Lung (tissue), 12 donors: Measurements from ENCODE around the gene SLC25A17. TPM values are rescaled to one million over a fixed set of nuclear protein-coding genes. Genes with fewer than 3 reads are reported as not detected.

Experiments
- ATAC-seq: fragments of 200-7000 bp; cut with Tn5 transposase; one replicate; pipeline ENCODE4 v1.9.1; 2020; ENCODE audit warnings: moderate number of reproducible peaks; ENCODE audit not compliant: insufficient read depth, low FRiP score
- DNase-seq, 3 donors: peaks; one replicate each; pipeline ENCODE4 v3.0.0-alpha.2; 2013 to 2017
- H3K27ac ChIP-seq, 2 donors: one replicate each; pipeline ENCODE4 v1.5.1; 2013; ENCODE audit warnings: mild to moderate bottlenecking in 2 of 2, moderate library complexity in 2 of 2, control low read depth in 1 of 2, inconsistent platforms in 1 of 2, low read depth in 1 of 2, low read length in 1 of 2
- H3K27me3 ChIP-seq, 3 donors: one replicate each; pipeline ENCODE4 v1.5.1; 2013; ENCODE audit warnings: low read length in 2 of 3; ENCODE audit not compliant: control insufficient read depth in 3 of 3, insufficient read depth in 3 of 3
- H3K36me3 ChIP-seq, 4 donors: one replicate each; pipeline ENCODE4 v1.5.1; 2013; ENCODE audit warnings: low read length in 4 of 4, mild to moderate bottlenecking in 1 of 4, moderate library complexity in 1 of 4; ENCODE audit not compliant: control insufficient read depth in 4 of 4, insufficient read depth in 4 of 4
- H3K4me1 ChIP-seq, 5 donors: one replicate each; pipeline ENCODE4 v1.5.1; 2013; ENCODE audit warnings: low read length in 5 of 5, mild to moderate bottlenecking in 2 of 5, moderate library complexity in 1 of 5; ENCODE audit not compliant: control insufficient read depth in 5 of 5, insufficient read depth in 5 of 5
- H3K4me3 ChIP-seq: one replicate; pipeline ENCODE4 v1.5.1; 2013; ENCODE audit warnings: mild to moderate bottlenecking, control low read depth, moderate library complexity
- H3K9ac ChIP-seq, 2 donors: one replicate each; pipeline ENCODE4 v1.5.1; 2013; ENCODE audit warnings: low read length in 2 of 2, control low read depth in 1 of 2; ENCODE audit not compliant: insufficient read depth in 1 of 2
- H3K9me3 ChIP-seq, 4 donors: one replicate each; pipeline ENCODE4 v1.5.1; 2013; ENCODE audit warnings: low read length in 3 of 4, mild to moderate bottlenecking in 1 of 4, moderate library complexity in 1 of 4; ENCODE audit not compliant: control insufficient read depth in 4 of 4, insufficient read depth in 3 of 4
- CTCF ChIP-seq: IDR thresholded peaks from 2 replicates; pipeline ENCODE4 v1.5.1; 2012; ENCODE audit warnings: mild to moderate bottlenecking; ENCODE audit errors: control extremely low read depth, extremely low read depth
- WGBS, 2 donors: extraction: QIAGEN DNeasy Blood & Tissue Kit; methylation state at CpG; one replicate each; pipeline ENCODE4 v1.1.7; 2013; 5-methylcytosine and 5-hydroxymethylcytosine counted together
- polyA plus RNA-seq, 2 donors: library from polyadenylated mRNA; stranded (reverse); fragments of 200-250 nt; gene quantifications; one replicate each; pipeline ENCODE4 v1.2.1, GENCODE V29; 2013
- total RNA-seq, 2 donors: library from RNA; depleted of rRNA in 1 of 2; stranded (reverse); fragments of >200 nt in 1 of 2; gene quantifications; one replicate each; pipeline ENCODE4 v1.2.1, GENCODE V29; 2014 to 2021
- donor health status: control.
- donor health status: control.
- donor health status: Bipolar disorder and iron deficiency.
- donor health status: healthy.
- donor health status: DM: yes; HTN: yes; CAD: no.

The SLC25A17 gene
- total and polyA plus RNA-seq, 4 donors, result 13.7 to 17.4 (median 15.5) TPM

- no peaks in the 10 kb centered on the region for H3K27me3 ChIP-seq
- 48 to 82% methylated on average over 4 to 5 of the region's 12 CpGs for WGBS, 2 donors
- TF ChIP-seq CTCF, result no peak
- H3K4me1 ChIP-seq, result peaks cover 0 to 1% (median 0%) of the 10 kb centered on the region in 5 donors
- H3K9me3 ChIP-seq, result peaks cover 0 to 6% (median 2%) of the 10 kb centered on the region in 4 donors
- H3K9ac ChIP-seq, result no peak overlapping the region
- H3K27ac ChIP-seq, result no peak overlapping the region
- no peak overlapping the region for H3K4me3 ChIP-seq
- ATAC-seq (no peak), DNase-seq (peak in 1 of 3 donors; percentile 50)
- no peaks in the 10 kb centered on the region for H3K36me3 ChIP-seq
These were observed 72.5 kb downstream of the SLC25A17 start for GRCh38 chr22:40746428-40747220.

GRCh38 chr22:40743768-40744167 lies 75.4 kb downstream of the SLC25A17 start:
- Histone ChIP-seq H3K27me3 (no peaks in the 10 kb centered on the region), H3K36me3 (no peaks in the 10 kb centered on the region), H3K4me1 (peaks cover 0 to 1% (median 0%) of the 10 kb centered on the region in 5 donors), H3K4me3 (no peak overlapping the region), H3K9me3 (peaks cover 0 to 6% (median 2%) of the 10 kb centered on the region in 4 donors), H3K27ac (no peak overlapping the region), H3K9ac (no peak overlapping the region)
- DNase-seq (no peak), ATAC-seq (no peak)
- whole genome bisulfite sequencing, 2 donors, result 91% methylated on average over 9 of the region's 9 CpGs
- TF ChIP-seq CTCF, result no peak

GRCh38 chr22:40741116-40741515 lies 78.0 kb downstream of the SLC25A17 start:
- Histone ChIP-seq H3K9ac (no peak overlapping the region), H3K4me1 (no peaks in the 10 kb centered on the region), H3K9me3 (no peaks in the 10 kb centered on the region), H3K27ac (no peak overlapping the region), H3K27me3 (no peaks in the 10 kb centered on the region), H3K36me3 (no peaks in the 10 kb centered on the region), H3K4me3 (no peak overlapping the region)
- DNase-seq (no peak), ATAC-seq (no peak)
- TF ChIP-seq CTCF, result no peak
- WGBS, 2 donors, result 83 to 89% methylated on average over 4 of the region's 4 CpGs
